ENCODE measurements around the gene CITED2.
A peak's percentile ranks its signal among the peaks of the same experiment; 100 is the strongest.

The CITED2 gene

GRCh38 chr6:139334806-139335446, 39.5 kb downstream of the CITED2 start:
- Mint-ChIP-seq H3K36me3 (no peaks in the 10 kb centered on the region), H3K27me3 (no peaks in the 10 kb centered on the region), H3K4me1 (peaks cover 19% of the 10 kb centered on the region), H3K4me3 (no peak overlapping the region), H3K27ac (peak overlapping the region; percentile 47), H3K9me3 (no peaks in the 10 kb centered on the region)
- no peak for ATAC-seq

GRCh38 chr6:139330826-139331500, 43.5 kb downstream of the CITED2 start:
- H3K36me3 Mint-ChIP-seq = no peaks in the 10 kb centered on the region
- ATAC-seq = no peak
- no peaks in the 10 kb centered on the region for H3K9me3 Mint-ChIP-seq
- H3K27ac Mint-ChIP-seq = no peak overlapping the region
- H3K4me3 Mint-ChIP-seq = no peak overlapping the region
- H3K4me1 Mint-ChIP-seq = peaks cover 32% of the 10 kb centered on the region
- no peaks in the 10 kb centered on the region for H3K27me3 Mint-ChIP-seq

GRCh38 chr6:139330306-139330705, 44.1 kb downstream of the CITED2 start:
- H3K4me1 Mint-ChIP-seq = peaks cover 36% of the 10 kb centered on the region
- no peak overlapping the region for H3K4me3 Mint-ChIP-seq
- no peaks in the 10 kb centered on the region for H3K9me3 Mint-ChIP-seq
- ATAC-seq = no peak
- no peak overlapping the region for H3K27ac Mint-ChIP-seq
- no peaks in the 10 kb centered on the region for H3K36me3 Mint-ChIP-seq
- H3K27me3 Mint-ChIP-seq = no peaks in the 10 kb centered on the region

- Mint-ChIP-seq H3K4me3 (no peak overlapping the region), H3K27me3 (no peaks in the 10 kb centered on the region)
Observed at GRCh38 chr6:139329224-139329623, 45.2 kb downstream of the CITED2 start.

DNA sequence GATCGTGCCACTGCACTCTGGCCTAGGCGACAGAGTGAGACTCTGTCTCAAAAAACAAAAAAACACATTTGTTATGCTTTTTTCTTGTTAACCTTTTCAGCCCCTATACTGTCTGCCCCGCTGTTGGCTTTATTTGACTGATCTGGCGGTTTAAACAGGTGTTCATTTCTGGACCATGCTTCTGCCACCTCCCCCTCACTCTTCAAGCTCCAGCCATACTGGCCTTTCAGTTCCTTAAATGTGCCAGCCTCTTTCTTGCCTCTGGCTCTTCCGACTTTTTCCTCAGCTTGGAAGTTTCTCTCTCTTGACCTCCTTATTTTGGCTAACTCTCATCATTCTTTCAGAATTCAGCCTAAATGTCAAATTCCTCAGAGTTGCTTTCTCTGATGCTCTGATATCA, 47.4 kb downstream of the CITED2 start:
- no peak overlapping the region for H3K4me3 Mint-ChIP-seq
- H3K9me3 Mint-ChIP-seq = no peaks in the 10 kb centered on the region
- no peaks in the 10 kb centered on the region for H3K27me3 Mint-ChIP-seq
- no peaks in the 10 kb centered on the region for H3K36me3 Mint-ChIP-seq
- peak overlapping the region; percentile 6 for H3K27ac Mint-ChIP-seq
- peaks cover 50% of the 10 kb centered on the region for H3K4me1 Mint-ChIP-seq
- peak; percentile 82 for ATAC-seq

More at GRCh38 chr6:139329224-139329623, 45.2 kb downstream of the CITED2 start:
- ATAC-seq = no peak
- Mint-ChIP-seq H3K36me3 (no peaks in the 10 kb centered on the region), H3K9me3 (no peaks in the 10 kb centered on the region), H3K4me1 (peaks cover 31% of the 10 kb centered on the region), H3K27ac (no peak overlapping the region)

DNA sequence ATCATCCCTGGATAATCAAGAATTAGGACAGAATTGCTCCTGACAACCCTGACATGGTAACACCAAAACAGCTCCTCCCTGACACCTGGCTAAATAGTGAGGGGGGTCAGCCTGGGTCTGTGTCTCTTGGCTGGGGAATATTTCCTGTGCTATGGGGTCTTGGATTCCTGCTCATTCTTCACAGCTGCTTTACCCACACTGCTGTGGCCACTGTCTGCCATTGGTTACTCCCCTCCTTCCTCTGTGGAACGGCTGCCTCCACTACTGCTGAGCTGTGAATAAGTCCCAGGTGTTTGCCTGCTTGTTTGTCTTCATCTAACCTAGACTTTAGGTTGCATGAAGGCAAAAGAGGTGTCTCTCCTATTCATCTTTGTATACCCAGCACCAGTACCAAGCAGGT, 48.8 kb downstream of the CITED2 start:
- no peaks in the 10 kb centered on the region for H3K27me3 Mint-ChIP-seq
- peak overlapping the region; percentile 20 for H3K4me3 Mint-ChIP-seq
- H3K27ac Mint-ChIP-seq = peak overlapping the region; percentile 6
- H3K9me3 Mint-ChIP-seq = no peaks in the 10 kb centered on the region
- H3K4me1 Mint-ChIP-seq = peaks cover 50% of the 10 kb centered on the region
- no peak for ATAC-seq
- H3K36me3 Mint-ChIP-seq = no peaks in the 10 kb centered on the region

DNA sequence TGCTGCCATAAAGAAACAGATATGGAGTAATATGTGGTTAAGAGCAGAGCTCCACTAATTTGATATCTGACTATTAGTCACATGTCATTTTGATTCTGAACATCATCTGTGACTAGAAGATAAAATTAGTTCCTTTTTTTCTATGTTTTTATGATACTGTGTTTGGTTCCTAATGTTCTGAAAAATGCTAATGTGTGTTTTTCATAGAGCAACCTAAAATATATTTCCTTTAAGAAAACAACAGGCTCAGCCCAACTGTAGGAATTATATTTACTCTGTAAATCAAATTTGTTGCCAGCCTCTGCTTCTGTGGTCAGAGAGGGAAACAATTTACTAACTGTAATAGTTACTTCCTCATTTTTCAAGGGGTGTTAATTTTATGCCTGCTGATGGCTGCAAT, 49.3 kb downstream of the CITED2 start:
- H3K4me3 Mint-ChIP-seq = no peak overlapping the region
- no peaks in the 10 kb centered on the region for H3K27me3 Mint-ChIP-seq
- no peaks in the 10 kb centered on the region for H3K36me3 Mint-ChIP-seq
- ATAC-seq = peak; percentile 37
- H3K4me1 Mint-ChIP-seq = peaks cover 50% of the 10 kb centered on the region
- peak overlapping the region; percentile 6 for H3K27ac Mint-ChIP-seq
- no peaks in the 10 kb centered on the region for H3K9me3 Mint-ChIP-seq

DNA sequence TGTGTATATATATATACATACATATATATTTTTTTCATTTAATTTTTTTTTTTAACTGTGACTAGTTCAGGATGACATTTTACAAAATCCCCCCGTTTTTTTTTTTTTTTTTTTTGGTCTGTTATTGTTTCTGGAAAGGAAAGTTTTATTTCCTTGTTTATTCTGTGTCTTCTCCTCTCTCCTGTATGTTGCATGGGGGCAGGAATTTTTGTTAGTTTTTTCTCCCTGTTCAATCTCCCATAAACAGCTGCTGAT, 50.2 kb downstream of the CITED2 start:
- Mint-ChIP-seq H3K27ac (peak overlapping the region; percentile 76), H3K9me3 (no peaks in the 10 kb centered on the region), H3K4me1 (peaks cover 45% of the 10 kb centered on the region), H3K36me3 (no peaks in the 10 kb centered on the region), H3K27me3 (no peaks in the 10 kb centered on the region), H3K4me3 (peak overlapping the region; percentile 54)
- ATAC-seq = no peak

DNA sequence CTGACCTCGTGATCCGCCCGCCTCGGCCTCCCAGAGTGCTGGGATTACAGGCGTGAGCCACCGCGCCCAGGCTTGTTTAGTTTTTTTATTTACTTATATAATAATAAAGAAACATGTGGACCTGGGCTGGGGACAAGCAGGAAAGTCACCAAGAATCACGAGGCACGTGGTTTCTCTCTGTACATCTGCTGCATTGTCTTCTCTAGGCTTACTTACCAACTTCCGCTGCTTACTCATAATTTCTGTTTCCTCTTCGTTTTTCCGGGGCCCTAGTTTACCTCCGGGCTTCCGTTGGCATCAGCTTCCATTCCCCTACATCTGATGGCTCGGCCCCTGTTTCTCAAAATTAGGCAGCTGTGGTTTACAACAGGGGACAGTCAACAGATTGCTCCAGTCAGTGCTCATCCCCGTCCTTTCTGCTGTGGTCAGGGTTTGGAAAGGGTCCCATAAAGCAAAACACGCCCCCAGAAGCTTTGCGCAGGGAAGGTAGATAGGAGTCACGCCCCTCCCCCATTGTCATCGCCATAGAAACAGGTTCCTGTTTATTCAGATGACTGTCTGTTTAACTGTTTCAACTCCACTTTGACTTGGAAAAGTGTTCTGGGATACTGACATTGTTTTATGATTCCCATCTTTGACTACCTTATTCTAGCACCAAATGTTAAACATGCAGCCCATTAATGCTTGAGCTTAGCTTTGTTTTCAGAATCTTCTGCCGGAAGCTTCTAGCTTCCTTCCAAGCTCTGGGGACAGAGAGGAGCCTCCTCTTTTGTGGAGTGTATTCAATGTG, 50.7 kb downstream of the CITED2 start:
- peak; percentile 77 for ATAC-seq
- Mint-ChIP-seq H3K27ac (peak overlapping the region; percentile 76), H3K27me3 (no peaks in the 10 kb centered on the region), H3K4me1 (peaks cover 43% of the 10 kb centered on the region), H3K4me3 (peak overlapping the region; percentile 77), H3K36me3 (no peaks in the 10 kb centered on the region), H3K9me3 (no peaks in the 10 kb centered on the region)
